Breast epithelium (tissue), 3 donors: ENCODE results near the gene TCERG1L.

Experiments used
- POLR2AphosphoS5 ChIP-seq, 3 donors: sonication (generic); formaldehyde crosslinking; IDR thresholded peaks; one replicate each; pipeline ENCODE4 v1.6.1; 2017; ENCODE audit warnings: antibody characterized with exemption in 3 of 3
- TF ChIP-seq, protein P1 (sequence below), 3 donors: fragments of 450-650 bp; IDR thresholded peaks; one replicate each; pipeline ENCODE4 v1.5.1; 2016 to 2017; ENCODE audit warnings: antibody characterized with exemption in 3 of 3, mild to moderate bottlenecking in 3 of 3, moderate library complexity in 3 of 3

DNA sequence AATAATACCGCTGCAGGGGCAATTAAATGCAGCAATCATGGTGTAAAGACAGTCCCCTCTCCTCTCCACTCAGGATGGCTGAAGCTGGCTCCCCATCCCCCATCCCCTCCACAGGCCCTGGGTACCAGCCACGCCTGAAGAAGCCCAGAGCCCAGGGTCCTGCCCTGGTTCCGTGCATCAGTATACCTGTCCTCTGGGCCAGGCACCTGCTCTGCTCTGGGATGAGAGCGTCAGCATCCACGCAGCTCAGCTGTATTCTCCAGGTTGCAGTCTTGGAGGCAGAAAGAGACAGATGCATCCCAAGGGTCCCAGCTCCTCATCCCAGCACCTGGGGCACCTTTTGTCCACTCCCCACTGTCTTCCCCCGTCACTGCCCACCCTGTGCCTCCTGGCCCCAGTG lies 233.8 kb downstream of the TCERG1L start:
- TF ChIP-seq, protein P1, sequence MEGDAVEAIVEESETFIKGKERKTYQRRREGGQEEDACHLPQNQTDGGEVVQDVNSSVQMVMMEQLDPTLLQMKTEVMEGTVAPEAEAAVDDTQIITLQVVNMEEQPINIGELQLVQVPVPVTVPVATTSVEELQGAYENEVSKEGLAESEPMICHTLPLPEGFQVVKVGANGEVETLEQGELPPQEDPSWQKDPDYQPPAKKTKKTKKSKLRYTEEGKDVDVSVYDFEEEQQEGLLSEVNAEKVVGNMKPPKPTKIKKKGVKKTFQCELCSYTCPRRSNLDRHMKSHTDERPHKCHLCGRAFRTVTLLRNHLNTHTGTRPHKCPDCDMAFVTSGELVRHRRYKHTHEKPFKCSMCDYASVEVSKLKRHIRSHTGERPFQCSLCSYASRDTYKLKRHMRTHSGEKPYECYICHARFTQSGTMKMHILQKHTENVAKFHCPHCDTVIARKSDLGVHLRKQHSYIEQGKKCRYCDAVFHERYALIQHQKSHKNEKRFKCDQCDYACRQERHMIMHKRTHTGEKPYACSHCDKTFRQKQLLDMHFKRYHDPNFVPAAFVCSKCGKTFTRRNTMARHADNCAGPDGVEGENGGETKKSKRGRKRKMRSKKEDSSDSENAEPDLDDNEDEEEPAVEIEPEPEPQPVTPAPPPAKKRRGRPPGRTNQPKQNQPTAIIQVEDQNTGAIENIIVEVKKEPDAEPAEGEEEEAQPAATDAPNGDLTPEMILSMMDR (IDR thresholded peaks at IDR 0.05) = no peak
- TF ChIP-seq POLR2AphosphoS5 (IDR thresholded peaks at IDR 0.05) = no peak
